HL-60 (cell line): ENCODE data around the gene NUBP2.

ENCODE experiments used
- CTCF ChIP-seq: IDR thresholded peaks from one replicate; pipeline ENCODE4 v1.5.1; 2011; ENCODE audit warnings: low read length, control low read depth, inconsistent platforms; ENCODE audit not compliant: insufficient read depth
- GABPA ChIP-seq: IDR thresholded peaks from 2 replicates; pipeline ENCODE4 v1.6.1; 2012; ENCODE audit warnings: low read depth
- POLR2AphosphoS5 ChIP-seq: IDR thresholded peaks from 2 replicates; pipeline ENCODE4 v1.6.1; 2012; ENCODE audit warnings: low read depth
- REST ChIP-seq: IDR thresholded peaks from 2 replicates; pipeline ENCODE4 v1.6.1; 2012; ENCODE audit warnings: low read depth; ENCODE audit not compliant: insufficient replicate concordance
- SPI1 ChIP-seq: IDR thresholded peaks from 2 replicates; pipeline ENCODE4 v1.6.1; 2012; ENCODE audit warnings: low read depth, mild to moderate bottlenecking, borderline replicate concordance

GRCh38 chr16:1766701-1767100 lies 16.1 kb upstream of the NUBP2 start:
- TF ChIP-seq CTCF (no peak), POLR2AphosphoS5 (no peak), SPI1 (no peak), REST (no peak), GABPA (no peak)
